Measurements from ENCODE around the gene CTNNBIP1.

- TF ChIP-seq, protein P1, sequence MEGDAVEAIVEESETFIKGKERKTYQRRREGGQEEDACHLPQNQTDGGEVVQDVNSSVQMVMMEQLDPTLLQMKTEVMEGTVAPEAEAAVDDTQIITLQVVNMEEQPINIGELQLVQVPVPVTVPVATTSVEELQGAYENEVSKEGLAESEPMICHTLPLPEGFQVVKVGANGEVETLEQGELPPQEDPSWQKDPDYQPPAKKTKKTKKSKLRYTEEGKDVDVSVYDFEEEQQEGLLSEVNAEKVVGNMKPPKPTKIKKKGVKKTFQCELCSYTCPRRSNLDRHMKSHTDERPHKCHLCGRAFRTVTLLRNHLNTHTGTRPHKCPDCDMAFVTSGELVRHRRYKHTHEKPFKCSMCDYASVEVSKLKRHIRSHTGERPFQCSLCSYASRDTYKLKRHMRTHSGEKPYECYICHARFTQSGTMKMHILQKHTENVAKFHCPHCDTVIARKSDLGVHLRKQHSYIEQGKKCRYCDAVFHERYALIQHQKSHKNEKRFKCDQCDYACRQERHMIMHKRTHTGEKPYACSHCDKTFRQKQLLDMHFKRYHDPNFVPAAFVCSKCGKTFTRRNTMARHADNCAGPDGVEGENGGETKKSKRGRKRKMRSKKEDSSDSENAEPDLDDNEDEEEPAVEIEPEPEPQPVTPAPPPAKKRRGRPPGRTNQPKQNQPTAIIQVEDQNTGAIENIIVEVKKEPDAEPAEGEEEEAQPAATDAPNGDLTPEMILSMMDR (IDR thresholded peaks at IDR 0.05) = no peak
- TF ChIP-seq EP300 (IDR thresholded peaks at IDR 0.05) = no peak
- no peak for TF ChIP-seq POLR2AphosphoS5 (IDR thresholded peaks at IDR 0.05)
Observed at GRCh38 chr1:9843576-9843945, 66.5 kb downstream of the CTNNBIP1 start.

All from esophagus muscularis mucosa (tissue), 4 donors.